Kidney epithelial cell (primary cell): ENCODE results near the gene ABHD2. TPM values are rescaled to one million over a fixed set of nuclear protein-coding genes. Genes with fewer than 3 reads are reported as not detected.

Experiments
- DNase-seq: peaks from one replicate; pipeline ENCODE4 v3.0.0-alpha.2; 2010; ENCODE audit warnings: low read depth
- H3K27me3 ChIP-seq: 2 replicates; pipeline ENCODE4 v1.6.0; 2011; ENCODE audit warnings: low read length; ENCODE audit not compliant: control insufficient read depth, insufficient read depth
- H3K36me3 ChIP-seq: 2 replicates; pipeline ENCODE4 v1.5.1; 2011; ENCODE audit warnings: low read length; ENCODE audit not compliant: control insufficient read depth, insufficient read depth
- H3K4me3 ChIP-seq: 2 replicates; pipeline ENCODE4 v1.5.1; 2011; ENCODE audit warnings: low read depth, mild to moderate bottlenecking, control low read depth, low read length
- total RNA-seq: library from RNA; depleted of rRNA; stranded (reverse); fragments of >200 nt; gene quantifications from 2 replicates; pipeline ENCODE4 v1.2.3, GENCODE V29; 2015
- TF ChIP-seq, protein P1 (sequence below): IDR thresholded peaks from 2 replicates; pipeline ENCODE4 v1.5.1; 2011; ENCODE audit warnings: mild to moderate bottlenecking, moderate library complexity, low read length, control low read depth, inconsistent platforms; ENCODE audit not compliant: insufficient read depth, poor library complexity, severe bottlenecking

Gene ABHD2
- total RNA-seq, 1 donor from 2014 or later, result 39.7 TPM

DNA sequence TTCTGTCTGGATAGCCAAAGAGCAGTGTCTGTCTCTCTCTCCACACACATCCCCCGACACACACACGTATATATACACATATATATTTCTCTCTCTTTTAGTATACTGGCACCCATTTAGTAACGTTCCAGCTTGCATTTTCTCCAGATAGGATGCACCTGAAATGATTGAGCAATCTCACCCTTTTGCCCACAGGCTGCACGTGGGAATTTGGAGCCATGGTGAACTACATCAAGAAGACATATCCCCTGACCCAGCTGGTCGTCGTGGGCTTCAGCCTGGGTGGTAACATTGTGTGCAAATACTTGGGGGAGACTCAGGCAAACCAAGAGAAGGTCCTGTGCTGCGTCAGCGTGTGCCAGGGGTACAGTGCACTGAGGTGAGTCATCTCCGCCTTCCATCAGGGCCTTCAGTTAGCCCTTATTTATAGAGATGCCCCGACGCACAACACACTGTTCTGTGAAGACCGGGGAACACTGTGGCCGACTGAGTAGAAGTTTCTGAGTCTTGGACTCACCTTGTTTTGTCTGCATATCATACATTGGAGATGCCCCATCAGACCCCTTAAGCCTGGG, 87.4 kb downstream of the ABHD2 start:
- Histone ChIP-seq H3K27me3 (no peaks in the 10 kb centered on the region), H3K4me3 (no peak overlapping the region), H3K36me3 (no peaks in the 10 kb centered on the region)
- TF ChIP-seq, protein P1, sequence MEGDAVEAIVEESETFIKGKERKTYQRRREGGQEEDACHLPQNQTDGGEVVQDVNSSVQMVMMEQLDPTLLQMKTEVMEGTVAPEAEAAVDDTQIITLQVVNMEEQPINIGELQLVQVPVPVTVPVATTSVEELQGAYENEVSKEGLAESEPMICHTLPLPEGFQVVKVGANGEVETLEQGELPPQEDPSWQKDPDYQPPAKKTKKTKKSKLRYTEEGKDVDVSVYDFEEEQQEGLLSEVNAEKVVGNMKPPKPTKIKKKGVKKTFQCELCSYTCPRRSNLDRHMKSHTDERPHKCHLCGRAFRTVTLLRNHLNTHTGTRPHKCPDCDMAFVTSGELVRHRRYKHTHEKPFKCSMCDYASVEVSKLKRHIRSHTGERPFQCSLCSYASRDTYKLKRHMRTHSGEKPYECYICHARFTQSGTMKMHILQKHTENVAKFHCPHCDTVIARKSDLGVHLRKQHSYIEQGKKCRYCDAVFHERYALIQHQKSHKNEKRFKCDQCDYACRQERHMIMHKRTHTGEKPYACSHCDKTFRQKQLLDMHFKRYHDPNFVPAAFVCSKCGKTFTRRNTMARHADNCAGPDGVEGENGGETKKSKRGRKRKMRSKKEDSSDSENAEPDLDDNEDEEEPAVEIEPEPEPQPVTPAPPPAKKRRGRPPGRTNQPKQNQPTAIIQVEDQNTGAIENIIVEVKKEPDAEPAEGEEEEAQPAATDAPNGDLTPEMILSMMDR, result no peak
- DNase-seq, result no peak

DNA sequence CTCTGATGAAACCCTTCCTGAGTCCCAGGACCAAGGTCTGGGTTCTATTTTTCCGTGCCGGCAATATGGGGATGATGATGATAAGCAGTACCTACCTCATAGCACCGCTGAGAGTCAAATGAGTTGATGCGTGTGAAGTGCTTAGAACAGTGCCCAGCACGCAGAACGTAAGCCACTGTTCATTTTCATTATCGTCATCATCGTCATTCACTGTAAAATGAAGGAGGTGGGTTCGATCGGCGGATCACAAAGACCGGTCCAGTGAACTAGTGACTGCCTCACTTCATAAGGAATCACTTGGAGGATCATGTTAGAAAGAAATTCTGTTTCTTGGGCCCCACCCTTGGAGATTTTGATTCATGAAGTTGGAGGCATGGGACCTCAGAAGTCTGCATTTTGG, 88.9 kb downstream of the ABHD2 start:
- H3K27me3 ChIP-seq, result no peaks in the 10 kb centered on the region
- DNase-seq, result no peak
- H3K4me3 ChIP-seq, result no peak overlapping the region
- TF ChIP-seq, protein P1, result no peak
- no peaks in the 10 kb centered on the region for H3K36me3 ChIP-seq

DNA sequence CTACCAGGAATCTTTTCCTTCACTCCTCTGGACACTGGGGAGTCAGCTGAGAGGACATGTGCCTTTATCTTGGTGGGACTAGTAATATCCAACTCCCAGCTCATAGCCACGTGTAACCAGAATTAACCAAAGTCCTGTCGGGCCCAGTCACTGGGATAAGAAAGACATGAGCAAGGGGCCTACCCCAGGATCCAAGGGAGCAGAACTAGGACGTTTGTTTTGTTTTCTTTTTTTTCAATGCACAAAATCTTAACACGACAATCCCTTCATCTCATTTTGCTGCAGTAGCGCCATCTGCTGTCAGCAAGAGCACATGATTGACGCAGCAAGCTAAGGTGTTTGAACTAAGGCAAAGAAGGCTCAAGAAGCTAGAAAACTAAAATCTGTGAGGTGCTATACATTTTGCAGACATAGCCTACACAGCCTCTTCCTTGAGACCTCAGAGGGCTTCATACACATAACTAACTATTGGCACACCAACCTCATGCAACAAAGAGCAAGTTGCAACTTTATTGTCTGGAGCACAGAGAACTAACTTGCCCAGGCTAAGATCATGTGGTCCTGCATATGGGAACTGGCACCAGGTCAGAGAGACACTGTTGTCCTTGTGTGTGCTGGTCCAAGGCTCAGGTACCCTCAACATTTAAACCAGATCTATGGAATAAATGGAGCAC, 89.5 kb downstream of the ABHD2 start:
- H3K27me3 ChIP-seq, result no peaks in the 10 kb centered on the region
- TF ChIP-seq, protein P1, result peak; percentile 84
- H3K36me3 ChIP-seq, result no peaks in the 10 kb centered on the region
- DNase-seq, result peak; percentile 45
- H3K4me3 ChIP-seq, result no peak overlapping the region

DNA sequence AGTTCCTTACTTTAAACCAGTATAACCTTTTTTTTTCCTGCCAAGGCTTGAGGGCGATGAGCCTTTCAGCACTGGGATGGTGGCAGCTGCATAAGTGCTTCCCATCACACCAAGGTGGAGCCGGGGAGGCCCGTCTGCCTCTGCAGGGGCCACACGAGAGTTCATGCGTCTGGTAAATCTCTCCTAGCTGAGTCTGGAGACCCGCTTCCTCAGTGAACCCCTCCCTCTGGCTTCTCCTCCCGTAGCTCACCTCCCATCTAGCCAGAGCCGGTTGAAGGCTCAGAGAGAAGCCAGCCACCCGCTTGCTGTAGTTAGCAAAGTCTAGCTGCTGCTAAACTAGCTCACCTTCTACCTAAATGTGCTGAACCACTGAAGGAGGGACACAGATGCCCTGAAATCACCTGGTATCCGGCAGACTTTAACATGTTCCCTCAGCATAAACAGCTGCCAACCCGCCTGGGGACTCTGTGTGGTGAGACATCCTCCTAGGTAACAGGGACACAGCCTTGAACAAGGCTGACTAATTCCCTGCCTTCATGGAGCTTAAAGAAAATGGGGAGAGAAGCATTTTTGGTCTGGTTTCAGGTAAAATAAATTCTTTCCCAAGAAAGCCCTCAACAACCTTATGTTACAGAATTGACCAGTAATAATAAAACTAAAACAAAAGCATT, 90.2 kb downstream of the ABHD2 start:
- no peak overlapping the region for H3K4me3 ChIP-seq
- H3K36me3 ChIP-seq, result no peaks in the 10 kb centered on the region
- TF ChIP-seq, protein P1, result no peak
- no peak for DNase-seq
- no peaks in the 10 kb centered on the region for H3K27me3 ChIP-seq

DNA sequence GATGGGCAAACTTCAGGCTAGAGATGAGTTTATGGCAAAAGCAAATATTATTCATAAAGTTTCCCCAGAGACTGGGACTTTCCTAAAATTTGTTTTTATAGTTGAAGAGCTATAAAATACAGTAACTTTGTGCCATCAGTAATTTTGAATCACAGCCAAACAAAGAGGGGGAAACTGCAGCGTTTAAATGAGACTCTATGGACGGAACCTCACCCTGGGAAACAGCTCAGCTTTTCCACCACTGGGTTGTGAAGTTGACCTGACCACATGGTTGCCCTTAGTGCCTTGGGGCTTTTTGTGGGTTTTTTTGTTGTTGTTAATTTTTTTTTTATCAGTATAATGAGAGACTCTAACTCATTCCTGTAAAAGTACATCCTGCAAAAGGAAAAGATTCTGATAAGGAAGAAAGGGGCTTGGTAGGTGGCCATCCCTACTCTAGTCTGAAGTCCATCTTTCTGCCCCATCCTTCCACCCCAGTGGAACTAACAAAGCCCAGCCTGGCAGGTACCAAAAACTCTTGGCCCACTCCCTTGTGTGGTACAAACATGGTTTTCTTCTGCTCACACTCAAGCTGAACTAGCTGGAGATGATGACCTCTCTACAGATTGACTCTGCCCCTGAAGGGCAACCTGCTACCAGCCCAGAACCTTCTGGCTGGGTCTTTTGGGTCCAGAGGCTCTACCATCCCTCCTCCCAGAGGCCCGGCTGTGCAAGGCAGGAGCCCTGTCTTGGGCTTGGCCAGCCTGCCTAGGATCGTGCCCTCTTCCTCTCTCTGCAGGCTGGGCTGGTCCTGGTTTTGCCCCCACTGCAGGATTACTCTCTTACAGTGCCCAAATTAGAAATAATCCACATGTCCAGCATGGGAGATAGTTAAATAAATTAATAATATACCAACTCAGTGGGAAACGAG, 92.0 kb downstream of the ABHD2 start:
- no peaks in the 10 kb centered on the region for H3K27me3 ChIP-seq
- H3K36me3 ChIP-seq, result no peaks in the 10 kb centered on the region
- DNase-seq, result no peak
- no peak overlapping the region for H3K4me3 ChIP-seq
- TF ChIP-seq, protein P1, result no peak
